Panc1 (cell line): ENCODE measurements around the gene GTF3C5. TPM values are rescaled to one million over a fixed set of nuclear protein-coding genes. Genes with fewer than 3 reads are reported as not detected.

Source experiments
- ATAC-seq: fragments of 200-7000 bp; cut with Tn5 transposase; 2 replicates; pipeline ENCODE4 v1.9.1; 2020; ENCODE audit warnings: mild to moderate bottlenecking, moderate library complexity
- BruUV-seq: library from RNA; stranded (reverse); fragments of 400-500 nt; replicated peaks from 2 replicates; lab custom pipeline; 2021; lab: Mats Ljungman, UMichigan
- CTCF ChIA-PET: fragments of 300-600 bp; sonication (Branson Sonifier 250); formaldehyde crosslinking; loops from one replicate; lab custom pipeline; 2022; ENCODE audit warnings: antibody characterized with exemption; lab: Charles Lee
- POLR2A ChIA-PET: fragments of 300-600 bp; sonication (Branson Sonifier 250); formaldehyde crosslinking; loops from one replicate; lab custom pipeline; 2022; ENCODE audit warnings: antibody characterized with exemption; lab: Charles Lee
- DNase-seq: peaks from one replicate; pipeline ENCODE4 v3.0.0-alpha.2; 2010; ENCODE audit warnings: low read depth, low spot score
- H3K27ac ChIP-seq: 2 replicates; pipeline ENCODE4 v1.5.1; 2011; ENCODE audit warnings: mild to moderate bottlenecking, low read length, inconsistent platforms
- H3K27me3 ChIP-seq: fragments of 200-500 bp; sonication (Bioruptor generic); 2 replicates; pipeline ENCODE4 v1.6.0; 2014; ENCODE audit warnings: low read length, inconsistent platforms; ENCODE audit not compliant: control insufficient read depth, insufficient read depth
- H3K36me3 ChIP-seq: fragments of 200-500 bp; sonication (Bioruptor generic); 2 replicates; pipeline ENCODE4 v1.5.1; 2014; ENCODE audit warnings: inconsistent platforms, mild to moderate bottlenecking, low read length, moderate library complexity; ENCODE audit not compliant: control insufficient read depth, insufficient read depth
- H3K4me1 ChIP-seq: 2 replicates; pipeline ENCODE4 v1.5.1; 2011; ENCODE audit warnings: inconsistent platforms, mild to moderate bottlenecking, low read length, moderate library complexity; ENCODE audit not compliant: control insufficient read depth, insufficient read depth
- H3K4me3 ChIP-seq, 2 experiments: 2 replicates each; pipeline ENCODE4 v1.5.1; 2011 to 2012; ENCODE audit warnings: low read depth in 2 of 2, low read length in 2 of 2, mild to moderate bottlenecking in 2 of 2, inconsistent platforms in 1 of 2, moderate library complexity in 1 of 2
- H3K9me3 ChIP-seq: fragments of 200-500 bp; sonication (Bioruptor generic); 2 replicates; pipeline ENCODE4 v1.5.1; 2014; ENCODE audit warnings: low read depth, mild to moderate bottlenecking, inconsistent platforms, low read length, moderate library complexity; ENCODE audit not compliant: control insufficient read depth, insufficient read depth
- CTCF ChIP-seq: fragments of 450-650 bp; IDR thresholded peaks from 2 replicates; pipeline ENCODE4 v1.5.1; 2017; ENCODE audit warnings: mild to moderate bottlenecking
- POLR2AphosphoS5 ChIP-seq: IDR thresholded peaks from 2 replicates; pipeline ENCODE4 v1.6.1; 2012; ENCODE audit warnings: mild to moderate bottlenecking, low read depth, low read length, moderate library complexity
- SIN3A ChIP-seq: IDR thresholded peaks from 2 replicates; pipeline ENCODE4 v1.6.1; 2012; ENCODE audit warnings: low read depth, mild to moderate bottlenecking, low read length, moderate library complexity, borderline replicate concordance; ENCODE audit not compliant: insufficient read depth
- TCF7L2 ChIP-seq: IDR thresholded peaks from 2 replicates; pipeline ENCODE4 v1.6.1; 2011; ENCODE audit warnings: mild to moderate bottlenecking, low read depth, low read length, inconsistent platforms
- in situ Hi-C: cut with HindIII; loops from 2 replicates; pipeline ENCODE4 v1.10.0; 2016; ENCODE audit warnings: low sequenced_read_pairs, low pct_unique_long_range_greater_than_20kb
- intact Hi-C: fragments of 100-400 bp; cut with micrococcal nuclease; formaldehyde crosslinking; loops from one replicate; pipeline ENCODE4 v1.10.0; 2022; ENCODE audit not compliant: unreplicated experiment
- total RNA-seq: library from RNA; stranded (reverse); gene quantifications from one replicate; pipeline ENCODE4 v1.2.1, GENCODE V29; 2021; ENCODE audit not compliant: unreplicated experiment
- TF ChIP-seq, protein P1 (sequence below), 2 experiments: IDR thresholded peaks; 2 replicates each; pipeline ENCODE4 v1.6.1; 2011 to 2012; ENCODE audit warnings: low read depth in 2 of 2, control low read depth in 1 of 2, low read length in 1 of 2, mild to moderate bottlenecking in 1 of 2, moderate library complexity in 1 of 2; ENCODE audit not compliant: insufficient read depth in 1 of 2

Gene GTF3C5
- total RNA-seq, 1 experiment from 2014 or later = 47.7 TPM

DNA sequence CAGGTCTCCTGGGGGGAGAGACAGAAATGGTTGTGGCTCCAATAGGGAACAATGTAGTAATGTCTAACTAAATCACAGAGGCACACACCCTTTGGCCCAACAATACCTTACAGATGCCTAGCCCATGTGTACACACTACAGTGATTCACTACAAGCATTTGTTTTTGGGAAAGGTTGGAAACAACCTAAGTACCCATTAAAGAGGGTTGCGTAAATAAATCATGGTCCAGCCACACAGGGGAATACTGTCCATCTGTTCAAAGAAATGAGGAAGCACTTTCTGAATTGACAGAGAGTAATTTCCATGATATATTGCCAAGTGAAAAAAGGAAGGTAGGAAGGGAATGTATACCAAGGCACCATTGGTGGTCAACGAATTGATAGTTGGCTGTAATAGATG, 22.0 kb upstream of the GTF3C5 start:
- in situ Hi-C loops = no loop called here
- TF ChIP-seq CTCF (no peak), POLR2AphosphoS5 (no peak), SIN3A (no peak), TCF7L2 (no peak)
- TF ChIP-seq, protein P1, sequence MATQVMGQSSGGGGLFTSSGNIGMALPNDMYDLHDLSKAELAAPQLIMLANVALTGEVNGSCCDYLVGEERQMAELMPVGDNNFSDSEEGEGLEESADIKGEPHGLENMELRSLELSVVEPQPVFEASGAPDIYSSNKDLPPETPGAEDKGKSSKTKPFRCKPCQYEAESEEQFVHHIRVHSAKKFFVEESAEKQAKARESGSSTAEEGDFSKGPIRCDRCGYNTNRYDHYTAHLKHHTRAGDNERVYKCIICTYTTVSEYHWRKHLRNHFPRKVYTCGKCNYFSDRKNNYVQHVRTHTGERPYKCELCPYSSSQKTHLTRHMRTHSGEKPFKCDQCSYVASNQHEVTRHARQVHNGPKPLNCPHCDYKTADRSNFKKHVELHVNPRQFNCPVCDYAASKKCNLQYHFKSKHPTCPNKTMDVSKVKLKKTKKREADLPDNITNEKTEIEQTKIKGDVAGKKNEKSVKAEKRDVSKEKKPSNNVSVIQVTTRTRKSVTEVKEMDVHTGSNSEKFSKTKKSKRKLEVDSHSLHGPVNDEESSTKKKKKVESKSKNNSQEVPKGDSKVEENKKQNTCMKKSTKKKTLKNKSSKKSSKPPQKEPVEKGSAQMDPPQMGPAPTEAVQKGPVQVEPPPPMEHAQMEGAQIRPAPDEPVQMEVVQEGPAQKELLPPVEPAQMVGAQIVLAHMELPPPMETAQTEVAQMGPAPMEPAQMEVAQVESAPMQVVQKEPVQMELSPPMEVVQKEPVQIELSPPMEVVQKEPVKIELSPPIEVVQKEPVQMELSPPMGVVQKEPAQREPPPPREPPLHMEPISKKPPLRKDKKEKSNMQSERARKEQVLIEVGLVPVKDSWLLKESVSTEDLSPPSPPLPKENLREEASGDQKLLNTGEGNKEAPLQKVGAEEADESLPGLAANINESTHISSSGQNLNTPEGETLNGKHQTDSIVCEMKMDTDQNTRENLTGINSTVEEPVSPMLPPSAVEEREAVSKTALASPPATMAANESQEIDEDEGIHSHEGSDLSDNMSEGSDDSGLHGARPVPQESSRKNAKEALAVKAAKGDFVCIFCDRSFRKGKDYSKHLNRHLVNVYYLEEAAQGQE (IDR thresholded peaks at IDR 0.05; ENCODE audit: insufficient read depth in 1 of 2, low read depth in 2 of 2, low read length in 1 of 2) = no peak
- H3K9me3 ChIP-seq = no peaks in the 10 kb centered on the region
- H3K27ac ChIP-seq = no peak overlapping the region
- POLR2A ChIA-PET = no interaction called here
- no peak overlapping the region for H3K4me3 ChIP-seq
- ATAC-seq = no peak
- no peaks in the 10 kb centered on the region for H3K36me3 ChIP-seq
- intact Hi-C loops = no loop called here
- no peaks in the 10 kb centered on the region for H3K4me1 ChIP-seq
- CTCF ChIA-PET = no interaction called here
- H3K27me3 ChIP-seq = no peaks in the 10 kb centered on the region
- DNase-seq = no peak
- BruUV-seq = no TSS peak

GRCh38 chr9:133009906-133010582, 20.8 kb upstream of the GTF3C5 start:
- Histone ChIP-seq H3K4me3 (no peak overlapping the region), H3K9me3 (no peaks in the 10 kb centered on the region), H3K27me3 (no peaks in the 10 kb centered on the region; the same call in 1 of the 2 replicates), H3K27ac (no peak overlapping the region), H3K4me1 (no peaks in the 10 kb centered on the region), H3K36me3 (no peaks in the 10 kb centered on the region)
- ChIA-PET POLR2A (no interaction called here), CTCF (interaction anchor here (0.7 kb wide), 1 partner anchor 33 kb away, joined by 3 read pairs; no protein-coding TSS in a partner anchor)
- intact Hi-C loops (no loop called here), in situ Hi-C loops (no loop called here)
- no peak for ATAC-seq
- no peak for DNase-seq
- BruUV-seq = no TSS peak
- TF ChIP-seq SIN3A (no peak), TCF7L2 (no peak), CTCF (no peak), POLR2AphosphoS5 (no peak)
- TF ChIP-seq, protein P1 (IDR thresholded peaks at IDR 0.05; ENCODE audit: insufficient read depth in 1 of 2, low read depth in 2 of 2, low read length in 1 of 2) = no peak
